Renal cortex interstitium (tissue), 11 donors: ENCODE measurements around the gene LRMDA. TPM values are rescaled to one million over a fixed set of nuclear protein-coding genes. Genes with fewer than 3 reads are reported as not detected.
"Not testable (repeated sequence)": the region's sequence is repeated elsewhere in the genome, so short reads cannot be mapped to it uniquely, and the experiment has no call there.

ENCODE experiments used
- DNase-seq, 11 donors: peaks; one replicate each; pipeline ENCODE4 v3.0.0-alpha.2; 2013; ENCODE audit warnings: low read depth in 9 of 11, low spot score in 4 of 11; ENCODE audit errors: extremely low read depth in 1 of 11
- polyA plus RNA-seq, 3 donors: library from polyadenylated mRNA; unstranded; fragments of 120-200 nt; gene quantifications; one replicate each; pipeline ENCODE4 v1.2.1, GENCODE V29; 2013; ENCODE audit not compliant: insufficient read length in 3 of 3

The LRMDA gene
- polyA plus RNA-seq, 3 donors = 17.1 to 22.3 (median 21.0) TPM

DNA sequence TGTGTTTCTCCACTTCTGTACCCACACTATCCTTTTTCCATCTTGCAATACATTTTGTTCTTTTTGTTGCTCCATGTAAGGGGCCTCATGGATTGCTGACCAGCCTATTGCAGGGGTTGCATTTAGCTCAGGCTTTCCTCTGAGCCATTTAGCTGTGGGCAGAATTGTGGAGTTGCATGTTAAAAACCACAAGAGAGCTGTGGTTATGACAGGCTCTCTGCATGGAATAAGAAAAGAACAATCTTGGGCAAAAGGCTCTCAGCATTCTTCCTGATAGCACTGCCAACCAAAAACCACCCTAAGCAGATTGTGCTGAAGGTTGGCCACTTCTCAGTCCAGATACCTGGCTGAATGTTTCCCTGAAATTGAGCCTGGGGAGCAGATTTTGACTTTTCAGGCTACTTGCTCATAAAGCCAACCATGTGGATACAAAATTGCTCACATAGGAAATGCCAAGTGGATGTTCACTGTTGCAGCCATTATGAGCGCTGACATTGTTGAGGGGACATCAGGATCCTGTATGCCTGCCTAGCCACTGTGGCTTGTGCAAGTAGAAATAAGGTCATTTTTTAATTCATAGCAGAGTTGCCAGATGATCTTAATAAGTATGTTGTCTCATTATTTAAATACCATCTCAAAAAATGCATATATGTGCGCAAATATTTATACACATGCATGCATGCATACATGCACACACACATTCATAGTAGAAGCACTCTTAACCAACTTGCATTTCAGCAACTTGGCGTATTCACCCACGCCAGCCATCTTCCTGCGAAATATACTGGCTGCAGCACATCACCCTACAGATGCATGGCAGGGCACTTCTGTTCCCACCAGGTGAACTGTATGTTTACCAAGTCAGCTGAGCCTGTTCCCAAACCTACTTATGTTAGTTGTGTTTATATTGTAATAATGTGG is 695.4 kb downstream of the LRMDA start:
- DNase-seq = no peak

GRCh38 chr10:76127984-76128589 is 696.7 kb downstream of the LRMDA start:
- no peak for DNase-seq

DNA sequence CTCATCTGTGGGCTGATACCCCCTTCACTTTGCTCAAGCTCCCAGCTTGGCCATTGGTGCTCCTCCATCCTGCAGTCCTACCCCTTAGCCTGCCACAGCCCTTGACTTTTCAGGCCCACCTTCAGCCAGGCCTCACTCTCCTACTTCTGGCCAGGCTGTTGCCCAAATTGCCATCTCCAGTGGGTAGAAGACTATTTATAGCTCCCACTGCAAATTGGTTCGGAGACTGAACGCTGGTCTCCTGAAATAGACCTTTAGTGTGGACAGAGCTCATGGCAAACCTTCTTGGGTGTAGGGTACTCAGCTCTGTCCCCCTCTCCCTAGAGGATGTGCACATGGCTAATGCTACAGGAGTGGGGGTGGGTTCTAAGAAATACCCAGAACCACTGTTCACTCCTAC is 697.8 kb downstream of the LRMDA start:
- DNase-seq = no peak

- no peak for DNase-seq
Observed at GRCh38 chr10:76130892-76131291, 699.5 kb downstream of the LRMDA start.

GRCh38 chr10:76133597-76134255 is 702.3 kb downstream of the LRMDA start:
- DNase-seq = no peak

- DNase-seq = no peak
Observed at GRCh38 chr10:76136961-76137360, 705.5 kb downstream of the LRMDA start.

GRCh38 chr10:76138286-76138685 is 706.9 kb downstream of the LRMDA start:
- no peak for DNase-seq

- no peak for DNase-seq
Observed at GRCh38 chr10:76138906-76139305, 707.5 kb downstream of the LRMDA start.

DNA sequence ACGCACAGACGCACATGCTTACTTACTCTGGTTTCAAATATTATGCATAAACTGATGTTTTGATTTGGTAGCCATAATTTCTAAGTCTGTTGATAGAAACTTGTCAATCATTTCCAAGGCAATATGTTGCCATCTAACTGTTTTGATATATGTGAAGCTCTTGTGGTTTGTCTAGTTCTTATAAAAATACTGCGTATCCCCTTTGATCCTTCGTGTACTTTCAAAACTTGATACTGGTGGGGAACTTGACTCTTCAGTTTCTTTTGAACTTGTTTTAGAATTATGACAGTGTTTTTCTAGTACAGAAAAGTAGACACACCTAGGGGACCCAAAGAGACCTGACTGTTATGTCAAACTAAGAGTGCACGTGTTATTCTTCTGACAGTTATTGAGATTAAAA is 708.0 kb downstream of the LRMDA start:
- no peak for DNase-seq

GRCh38 chr10:76141376-76141775 is 710.0 kb downstream of the LRMDA start:
- no peak for DNase-seq

- DNase-seq = not testable (repeated sequence)
Observed at GRCh38 chr10:76148217-76148616, 716.8 kb downstream of the LRMDA start.

DNA sequence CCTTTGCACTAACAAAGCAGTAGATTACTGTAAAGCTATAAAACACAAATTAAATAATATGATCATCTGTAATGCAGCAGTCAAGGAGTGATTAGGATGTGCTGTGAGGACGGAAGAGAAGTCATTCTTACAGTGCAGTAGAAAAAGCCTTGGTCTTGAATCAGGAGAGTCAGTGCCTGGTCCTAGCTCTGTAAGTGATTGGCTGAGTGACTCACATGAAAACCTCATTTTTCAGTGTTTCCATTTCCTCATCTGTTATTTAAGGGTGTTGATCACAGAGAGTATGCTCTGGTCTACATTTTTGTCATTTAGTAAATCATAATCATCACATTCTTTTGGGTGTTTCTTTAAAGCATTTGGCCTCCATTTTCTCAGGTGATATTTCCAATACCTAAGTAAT is 717.8 kb downstream of the LRMDA start:
- DNase-seq = no peak

- no peak for DNase-seq
Observed at GRCh38 chr10:76149602-76150138, 718.2 kb downstream of the LRMDA start.

DNA sequence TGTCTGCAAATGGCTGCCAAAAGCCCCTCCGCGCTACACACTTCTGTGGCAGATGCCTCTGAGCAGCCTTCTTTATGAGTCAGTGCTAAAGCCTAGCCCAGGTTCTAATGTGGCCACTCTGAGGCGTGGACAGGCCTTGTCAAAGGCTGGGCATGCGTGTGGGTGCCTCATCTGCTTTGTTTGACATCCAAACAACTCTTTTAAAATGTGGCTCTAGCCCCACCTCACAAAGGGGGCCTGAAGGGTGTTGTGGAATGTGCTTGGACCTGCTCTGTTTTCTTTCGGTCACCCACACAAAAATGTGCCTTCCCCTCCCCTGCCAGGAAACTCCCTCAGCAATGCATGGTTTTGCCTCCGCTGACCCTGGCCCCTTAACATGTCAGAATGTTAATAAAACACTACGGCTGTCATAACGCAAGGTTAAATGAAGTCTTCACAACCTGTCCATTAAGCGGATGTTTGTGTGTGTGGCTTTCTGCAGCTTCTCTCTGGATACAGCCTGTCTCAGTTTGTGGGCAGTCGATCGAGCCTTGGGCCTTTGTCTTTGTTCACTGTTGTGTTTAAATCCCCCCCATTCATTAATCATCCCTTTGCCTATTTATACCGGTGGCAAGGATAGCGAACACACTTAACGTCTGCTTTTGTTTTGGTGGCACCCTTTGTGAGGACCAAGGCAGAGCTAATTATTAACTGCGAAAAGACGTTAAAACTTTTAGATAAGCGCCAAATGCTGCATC is 718.9 kb downstream of the LRMDA start:
- DNase-seq = peak in 5 of 11 donors; percentile 63 to 83 (median 75)

- DNase-seq = no peak
Observed at GRCh38 chr10:76150876-76151288, 719.5 kb downstream of the LRMDA start.

DNA sequence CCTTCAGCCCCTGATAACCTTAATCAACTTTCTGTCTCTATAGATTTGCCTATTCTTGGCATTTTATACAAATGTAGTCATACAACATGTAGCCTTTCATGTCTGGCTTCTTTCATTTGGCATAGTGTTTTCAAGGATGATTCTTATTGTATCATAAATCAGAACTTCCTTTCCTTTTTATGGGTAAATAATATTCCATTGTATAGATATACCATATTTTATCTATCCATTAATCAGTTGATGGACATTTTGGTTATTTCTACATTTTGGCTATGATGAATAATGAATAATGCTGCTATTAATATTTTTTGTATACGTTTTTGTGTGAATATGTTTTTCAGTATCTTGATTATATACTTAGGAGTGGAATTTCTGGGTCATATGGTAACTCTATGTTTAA is 720.8 kb downstream of the LRMDA start:
- DNase-seq = no peak

- DNase-seq = no peak
Observed at GRCh38 chr10:76155961-76156360, 724.5 kb downstream of the LRMDA start.

GRCh38 chr10:76160446-76161300 is 729.2 kb downstream of the LRMDA start:
- no peak for DNase-seq
